ENCODE data around the gene PHF21B. TPM values are rescaled to one million over a fixed set of nuclear protein-coding genes. Genes with fewer than 3 reads are reported as not detected.

Gene PHF21B
- polyA plus RNA-seq, 1 experiment, result 0.01 TPM

GRCh38 chr22:45019861-45020655, 10.3 kb upstream of the PHF21B start:
- Histone ChIP-seq H3K36me3 (ENCODE audit: control insufficient read depth, insufficient read depth, low read length) (no peaks in the 10 kb centered on the region), H3K4me3 (ENCODE audit: low read depth, low read length) (no peak overlapping the region), H3K27me3 (ENCODE audit: control insufficient read depth, insufficient read depth, low read length) (peaks cover 3% of the 10 kb centered on the region; the same call in 1 of the 2 replicates)
- ChIA-PET CTCF (no interaction called here), POLR2A (no interaction called here)
- no peak for DNase-seq (ENCODE audit: low read depth)
- TF ChIP-seq, protein P1, sequence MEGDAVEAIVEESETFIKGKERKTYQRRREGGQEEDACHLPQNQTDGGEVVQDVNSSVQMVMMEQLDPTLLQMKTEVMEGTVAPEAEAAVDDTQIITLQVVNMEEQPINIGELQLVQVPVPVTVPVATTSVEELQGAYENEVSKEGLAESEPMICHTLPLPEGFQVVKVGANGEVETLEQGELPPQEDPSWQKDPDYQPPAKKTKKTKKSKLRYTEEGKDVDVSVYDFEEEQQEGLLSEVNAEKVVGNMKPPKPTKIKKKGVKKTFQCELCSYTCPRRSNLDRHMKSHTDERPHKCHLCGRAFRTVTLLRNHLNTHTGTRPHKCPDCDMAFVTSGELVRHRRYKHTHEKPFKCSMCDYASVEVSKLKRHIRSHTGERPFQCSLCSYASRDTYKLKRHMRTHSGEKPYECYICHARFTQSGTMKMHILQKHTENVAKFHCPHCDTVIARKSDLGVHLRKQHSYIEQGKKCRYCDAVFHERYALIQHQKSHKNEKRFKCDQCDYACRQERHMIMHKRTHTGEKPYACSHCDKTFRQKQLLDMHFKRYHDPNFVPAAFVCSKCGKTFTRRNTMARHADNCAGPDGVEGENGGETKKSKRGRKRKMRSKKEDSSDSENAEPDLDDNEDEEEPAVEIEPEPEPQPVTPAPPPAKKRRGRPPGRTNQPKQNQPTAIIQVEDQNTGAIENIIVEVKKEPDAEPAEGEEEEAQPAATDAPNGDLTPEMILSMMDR (IDR thresholded peaks at IDR 0.05; ENCODE audit: insufficient read depth, low read depth, low read length), result no peak

DNA sequence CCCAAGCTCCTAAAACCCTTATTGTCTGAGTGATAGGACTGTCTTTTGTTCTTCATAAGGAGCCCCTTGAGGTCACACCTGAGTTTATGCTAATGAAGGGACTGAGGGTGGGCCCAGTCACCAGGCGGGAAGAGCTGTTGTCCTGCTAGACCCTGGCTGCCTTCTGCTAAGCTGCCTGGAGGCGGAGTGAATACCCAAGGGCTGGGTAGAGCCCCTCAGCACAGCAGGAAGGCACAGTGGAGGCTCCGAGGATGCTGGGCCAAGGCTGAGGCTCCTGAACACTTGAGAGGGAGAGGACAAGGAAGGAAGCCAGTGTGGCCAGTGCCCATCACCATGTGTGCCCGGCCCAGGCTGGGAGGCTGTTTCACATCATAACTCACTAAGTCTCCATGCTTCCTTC, 4.8 kb upstream of the PHF21B start:
- Histone ChIP-seq H3K36me3 (ENCODE audit: control insufficient read depth, insufficient read depth, low read length) (no peaks in the 10 kb centered on the region), H3K4me3 (ENCODE audit: low read depth, low read length) (no peak overlapping the region), H3K27me3 (ENCODE audit: control insufficient read depth, insufficient read depth, low read length) (peaks cover 25% of the 10 kb centered on the region)
- no peak for DNase-seq (ENCODE audit: low read depth)
- CTCF ChIA-PET, result no interaction called here
- POLR2A ChIA-PET, result no interaction called here
- TF ChIP-seq, protein P1 (IDR thresholded peaks at IDR 0.05; ENCODE audit: insufficient read depth, low read depth, low read length), result no peak

- H3K27me3 ChIP-seq (ENCODE audit: control insufficient read depth, insufficient read depth, low read length), result peaks cover 25% of the 10 kb centered on the region
- TF ChIP-seq, protein P1 (IDR thresholded peaks at IDR 0.05; ENCODE audit: insufficient read depth, low read depth, low read length), result no peak
- H3K36me3 ChIP-seq (ENCODE audit: control insufficient read depth, insufficient read depth, low read length), result no peaks in the 10 kb centered on the region
- H3K4me3 ChIP-seq (ENCODE audit: low read depth, low read length), result no peak overlapping the region
- POLR2A ChIA-PET, result no interaction called here
- CTCF ChIA-PET, result no interaction called here
- no peak for DNase-seq (ENCODE audit: low read depth)
Measured at GRCh38 chr22:45013138-45013537, 3.3 kb upstream of the PHF21B start.

GRCh38 chr22:45010532-45010900, 711 bp upstream of the PHF21B start:
- TF ChIP-seq, protein P1 (IDR thresholded peaks at IDR 0.05; ENCODE audit: insufficient read depth, low read depth, low read length), result no peak
- CTCF ChIA-PET, result no interaction called here
- H3K27me3 ChIP-seq (ENCODE audit: control insufficient read depth, insufficient read depth, low read length), result peaks cover 32% of the 10 kb centered on the region
- DNase-seq (ENCODE audit: low read depth), result no peak
- H3K36me3 ChIP-seq (ENCODE audit: control insufficient read depth, insufficient read depth, low read length), result no peaks in the 10 kb centered on the region
- no peak overlapping the region; the same call in 1 of the 2 replicates for H3K4me3 ChIP-seq (ENCODE audit: low read depth, low read length)
- POLR2A ChIA-PET, result no interaction called here

DNA sequence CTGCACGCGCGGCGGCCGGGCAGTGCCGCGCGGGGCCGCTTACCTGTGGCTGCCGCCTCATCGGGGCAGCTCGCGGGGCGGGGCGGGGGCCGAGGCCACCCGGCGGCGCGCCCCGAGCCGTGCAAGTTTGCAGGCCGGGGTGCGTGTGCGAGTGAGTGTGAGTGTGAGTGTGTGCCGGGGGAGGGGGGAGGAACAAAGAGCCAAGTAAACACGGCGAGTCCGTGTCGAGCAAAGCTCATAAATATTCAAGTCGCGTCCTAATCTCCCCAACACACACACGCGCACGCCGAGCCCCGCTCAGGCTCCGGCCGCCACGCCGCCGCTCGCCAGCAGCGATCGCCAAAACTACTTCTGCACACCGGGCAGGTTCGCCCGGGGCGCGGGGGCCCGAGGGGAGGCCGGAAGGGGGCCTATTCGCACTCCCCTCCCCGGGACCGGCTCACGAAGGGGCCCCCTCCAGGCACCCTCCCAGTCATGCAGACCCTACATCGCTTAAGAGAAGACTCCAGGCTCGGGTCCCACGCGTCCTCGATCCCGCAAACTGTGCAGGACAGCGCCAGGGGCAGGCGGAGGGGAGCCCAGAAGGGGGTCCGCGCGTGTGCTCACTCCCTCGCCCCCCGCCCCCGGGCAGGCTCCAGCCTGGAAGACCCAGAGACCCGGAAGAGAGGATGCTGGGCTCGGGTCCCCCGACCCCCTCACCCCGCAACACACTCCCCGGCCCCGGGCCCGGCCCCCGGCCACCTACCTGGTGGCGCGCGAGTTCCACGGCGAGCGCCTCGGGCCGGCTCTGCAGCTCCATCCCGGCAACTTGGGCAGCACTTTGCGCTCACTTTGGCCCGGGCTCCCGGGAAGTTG, 827 bp downstream of the PHF21B start:
- ChIA-PET POLR2A (no interaction called here), CTCF (interaction anchor here (1.4 to 2.1 kb wide), 3 partner anchors 15 to 87 kb away, joined by 4 to 7 read pairs (median 4); no protein-coding TSS in a partner anchor)
- Histone ChIP-seq H3K27me3 (ENCODE audit: control insufficient read depth, insufficient read depth, low read length) (peaks cover 40% of the 10 kb centered on the region), H3K4me3 (ENCODE audit: low read depth, low read length) (peak overlapping the region; percentile 23; the same call in 1 of the 2 replicates), H3K36me3 (ENCODE audit: control insufficient read depth, insufficient read depth, low read length) (no peaks in the 10 kb centered on the region)
- TF ChIP-seq, protein P1 (IDR thresholded peaks at IDR 0.05; ENCODE audit: insufficient read depth, low read depth, low read length), result no peak
- no peak for DNase-seq (ENCODE audit: low read depth)

Measured in BJ (cell line).